Measurements from ENCODE around the gene RHOBTB3.

Gene RHOBTB3

DNA sequence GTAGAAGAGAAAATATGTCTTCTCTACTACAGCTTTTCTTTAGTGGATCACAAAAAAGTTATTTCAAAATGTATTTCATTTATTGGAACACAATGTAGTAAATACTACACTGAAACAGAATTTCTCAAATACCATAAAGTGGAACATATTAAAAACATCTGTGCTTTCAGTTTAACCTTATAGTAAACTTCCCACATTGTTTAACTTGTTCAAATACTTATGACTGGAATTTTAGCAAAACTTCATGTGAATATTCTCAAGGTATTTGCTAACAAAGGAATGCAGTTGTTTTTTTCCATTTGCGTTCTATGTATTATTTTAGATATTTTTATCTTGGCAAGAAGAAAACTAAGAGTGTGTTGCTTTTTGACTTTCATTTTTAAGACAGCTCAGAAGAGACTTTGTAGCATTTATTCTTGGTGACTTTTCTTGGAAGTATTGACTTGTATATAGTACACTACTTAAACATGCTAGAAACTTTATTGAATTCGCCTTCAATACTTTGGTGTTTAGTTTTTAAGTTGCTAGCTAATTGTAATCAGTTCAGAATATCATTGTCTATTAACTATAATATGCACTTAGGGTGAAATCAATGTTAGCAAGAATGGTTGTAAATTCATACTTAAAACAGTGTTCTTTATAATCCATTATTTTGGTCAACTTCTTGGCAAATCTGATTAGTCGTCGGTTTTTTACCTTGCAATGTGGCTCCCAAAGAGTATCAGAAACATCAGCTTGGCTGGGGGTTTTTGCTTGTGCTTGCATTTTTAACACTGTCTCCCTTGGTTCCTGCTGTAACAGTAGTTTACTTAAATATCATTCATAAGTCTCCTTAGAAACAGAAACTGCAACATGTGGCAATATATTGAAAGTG is 5.0 kb upstream of the RHOBTB3 start:
- H3K4me3 ChIP-seq (ENCODE audit: low read depth, low read length), result no peak overlapping the region
- no peaks in the 10 kb centered on the region for H3K9me3 ChIP-seq (ENCODE audit: control insufficient read depth, insufficient read depth, low read length)
- H3K4me1 ChIP-seq (ENCODE audit: control insufficient read depth, insufficient read depth, low read length), result peaks cover 22% of the 10 kb centered on the region
- no peak overlapping the region for H3K9ac ChIP-seq (ENCODE audit: low read depth, low read length)
- no peaks in the 10 kb centered on the region for H3K36me3 ChIP-seq (ENCODE audit: control insufficient read depth, insufficient read depth, low read length)
- H3K27me3 ChIP-seq (ENCODE audit: control insufficient read depth, insufficient read depth, low read length), result peaks cover 32% of the 10 kb centered on the region
- H3K27ac ChIP-seq (ENCODE audit: low read depth, low read length), result no peak overlapping the region

DNA sequence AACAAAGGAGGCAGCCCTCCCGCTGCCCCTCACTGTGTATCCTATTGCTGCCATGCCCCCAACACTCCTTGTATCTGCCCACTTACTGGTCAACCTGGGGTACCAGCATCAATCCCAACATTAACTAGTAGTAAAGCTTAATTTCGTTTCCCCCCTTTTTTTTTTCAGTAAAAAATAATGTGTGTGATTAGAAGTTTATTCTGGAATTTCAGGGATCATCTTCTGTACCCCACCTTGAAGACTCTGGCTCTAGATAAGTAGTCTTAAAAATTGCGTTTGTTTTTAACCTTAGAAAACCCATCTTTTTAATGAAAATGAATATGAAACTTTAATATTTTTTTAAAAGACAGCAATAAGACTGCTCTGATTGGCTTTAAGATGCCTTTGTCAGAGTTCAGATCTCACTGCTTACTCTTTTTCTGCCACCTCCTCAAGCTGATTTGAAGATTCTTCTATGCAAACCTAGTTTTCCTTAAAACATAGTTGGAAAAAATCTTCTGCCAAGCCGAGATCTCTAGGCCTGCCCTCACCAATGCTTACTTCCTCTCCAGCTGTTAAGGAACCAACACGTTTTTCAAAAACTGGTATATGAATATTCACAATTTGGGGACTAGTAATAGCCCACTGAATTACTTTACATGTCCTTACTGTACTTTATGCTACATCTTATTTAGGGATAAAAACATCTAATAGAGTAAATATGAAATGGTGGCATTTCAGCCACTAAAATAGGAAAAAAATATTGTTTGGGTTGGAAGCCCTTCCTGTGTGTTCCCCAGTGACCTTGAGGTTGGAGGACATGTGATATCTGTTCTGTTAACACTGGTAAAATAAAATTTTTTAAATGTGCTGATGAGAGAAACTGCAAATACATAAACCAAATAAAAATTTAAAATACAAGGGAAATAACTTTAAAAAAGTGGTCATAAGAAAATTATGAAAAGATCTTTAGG is 4.0 kb upstream of the RHOBTB3 start:
- Histone ChIP-seq H3K4me3 (ENCODE audit: low read depth, low read length) (no peak overlapping the region), H3K9me3 (ENCODE audit: control insufficient read depth, insufficient read depth, low read length) (no peaks in the 10 kb centered on the region), H3K27ac (ENCODE audit: low read depth, low read length) (no peak overlapping the region), H3K27me3 (ENCODE audit: control insufficient read depth, insufficient read depth, low read length) (peaks cover 39% of the 10 kb centered on the region), H3K9ac (ENCODE audit: low read depth, low read length) (no peak overlapping the region), H3K4me1 (ENCODE audit: control insufficient read depth, insufficient read depth, low read length) (peaks cover 23% of the 10 kb centered on the region), H3K36me3 (ENCODE audit: control insufficient read depth, insufficient read depth, low read length) (no peaks in the 10 kb centered on the region)

GRCh38 chr5:95727764-95728191 is 3.4 kb upstream of the RHOBTB3 start:
- H3K4me1 ChIP-seq (ENCODE audit: control insufficient read depth, insufficient read depth, low read length), result peaks cover 25% of the 10 kb centered on the region
- no peak overlapping the region for H3K4me3 ChIP-seq (ENCODE audit: low read depth, low read length)
- no peak overlapping the region for H3K27ac ChIP-seq (ENCODE audit: low read depth, low read length)

GRCh38 chr5:95728494-95729114 is 2.5 kb upstream of the RHOBTB3 start:
- Histone ChIP-seq H3K36me3 (ENCODE audit: control insufficient read depth, insufficient read depth, low read length) (no peaks in the 10 kb centered on the region), H3K27ac (ENCODE audit: low read depth, low read length) (no peak overlapping the region)

More at GRCh38 chr5:95727764-95728191, 3.4 kb upstream of the RHOBTB3 start:
- Histone ChIP-seq H3K27me3 (ENCODE audit: control insufficient read depth, insufficient read depth, low read length) (peaks cover 46% of the 10 kb centered on the region), H3K36me3 (ENCODE audit: control insufficient read depth, insufficient read depth, low read length) (no peaks in the 10 kb centered on the region), H3K9ac (ENCODE audit: low read depth, low read length) (no peak overlapping the region), H3K9me3 (ENCODE audit: control insufficient read depth, insufficient read depth, low read length) (no peaks in the 10 kb centered on the region)

DNA sequence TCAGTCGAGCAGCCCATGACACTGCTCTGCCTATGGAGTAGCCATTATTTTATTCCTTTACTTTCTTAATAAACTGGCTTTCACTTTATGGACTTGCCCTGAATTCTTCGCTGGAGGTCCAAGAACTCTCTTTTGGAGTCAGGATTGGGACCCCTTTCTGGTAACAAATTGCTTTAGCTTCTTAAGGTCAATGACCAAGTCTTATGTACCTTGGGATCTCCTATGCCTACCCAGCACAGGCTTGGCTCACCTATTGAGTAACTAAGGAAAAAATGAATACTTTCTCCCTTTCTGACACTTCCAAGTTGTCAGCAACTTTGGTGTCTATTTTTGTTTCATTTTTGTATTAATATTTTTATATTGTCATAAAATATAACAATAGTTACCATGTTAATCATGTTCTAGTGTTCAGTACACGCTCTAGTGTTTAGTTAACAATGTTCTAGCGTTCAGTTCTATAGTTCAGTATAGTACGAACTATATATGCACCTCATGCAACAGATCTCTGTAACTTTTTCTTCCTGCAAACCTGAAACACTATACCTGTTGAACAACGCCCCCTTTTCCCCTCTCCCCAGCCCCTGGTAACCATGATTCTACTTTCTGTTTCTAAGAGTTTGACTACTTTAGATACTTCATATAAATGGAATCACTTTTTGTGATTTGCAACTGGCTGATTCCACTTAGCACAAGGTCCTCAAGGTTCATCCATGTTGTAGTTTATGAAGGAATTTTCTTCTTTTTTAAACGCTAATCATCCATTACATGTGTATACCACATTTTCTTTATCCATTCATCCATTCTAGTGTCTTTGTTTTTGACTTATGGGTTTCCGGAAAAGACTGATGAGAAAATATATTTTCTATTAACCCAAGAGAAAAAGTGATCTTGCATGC is 1.8 kb upstream of the RHOBTB3 start:
- Histone ChIP-seq H3K9ac (ENCODE audit: low read depth, low read length) (no peak overlapping the region), H3K27me3 (ENCODE audit: control insufficient read depth, insufficient read depth, low read length) (peaks cover 61% of the 10 kb centered on the region), H3K9me3 (ENCODE audit: control insufficient read depth, insufficient read depth, low read length) (no peaks in the 10 kb centered on the region), H3K27ac (ENCODE audit: low read depth, low read length) (no peak overlapping the region), H3K4me1 (ENCODE audit: control insufficient read depth, insufficient read depth, low read length) (peaks cover 25% of the 10 kb centered on the region), H3K4me3 (ENCODE audit: low read depth, low read length) (no peak overlapping the region), H3K36me3 (ENCODE audit: control insufficient read depth, insufficient read depth, low read length) (no peaks in the 10 kb centered on the region)

More at GRCh38 chr5:95728494-95729114, 2.5 kb upstream of the RHOBTB3 start:
- Histone ChIP-seq H3K4me3 (ENCODE audit: low read depth, low read length) (no peak overlapping the region), H3K9me3 (ENCODE audit: control insufficient read depth, insufficient read depth, low read length) (no peaks in the 10 kb centered on the region), H3K27me3 (ENCODE audit: control insufficient read depth, insufficient read depth, low read length) (peaks cover 54% of the 10 kb centered on the region), H3K4me1 (ENCODE audit: control insufficient read depth, insufficient read depth, low read length) (peaks cover 25% of the 10 kb centered on the region), H3K9ac (ENCODE audit: low read depth, low read length) (no peak overlapping the region)

DNA sequence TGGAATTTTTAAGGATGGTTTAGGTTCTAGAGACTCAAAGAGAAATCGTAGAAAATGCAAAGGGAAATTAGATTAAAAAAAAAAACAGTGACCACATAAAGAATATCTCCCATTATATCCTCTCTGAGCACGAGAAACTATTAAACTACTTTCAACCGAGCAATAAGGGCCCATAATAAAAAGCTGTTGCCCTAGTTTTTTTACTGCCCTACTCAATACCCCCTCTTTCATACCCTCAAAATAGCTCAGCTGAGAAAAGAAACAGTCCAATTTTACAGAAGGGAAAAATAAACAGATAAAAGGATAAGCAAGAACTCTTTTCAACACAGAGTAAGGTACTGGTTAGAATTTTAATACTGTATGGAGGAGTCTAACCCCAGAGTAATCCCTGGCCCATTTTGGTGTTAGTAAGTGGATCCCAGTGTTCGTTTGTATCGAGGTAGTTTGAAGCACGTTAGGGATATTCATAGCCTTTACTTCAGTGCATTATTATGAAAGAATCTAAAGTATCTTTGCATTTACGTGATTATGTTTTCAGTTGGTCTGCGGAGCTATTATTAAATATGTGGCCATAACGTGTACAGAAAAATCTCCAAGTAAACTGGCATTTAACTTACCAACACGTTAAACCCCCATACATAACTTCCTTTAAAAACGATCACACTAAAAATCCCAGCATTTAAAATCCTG is 980 bp upstream of the RHOBTB3 start:
- H3K27me3 ChIP-seq (ENCODE audit: control insufficient read depth, insufficient read depth, low read length), result peaks cover 68% of the 10 kb centered on the region
- peak overlapping the region; percentile 53; the same call in 1 of the 2 replicates for H3K9ac ChIP-seq (ENCODE audit: low read depth, low read length)
- H3K4me1 ChIP-seq (ENCODE audit: control insufficient read depth, insufficient read depth, low read length), result peaks cover 22% of the 10 kb centered on the region
- no peak overlapping the region for H3K27ac ChIP-seq (ENCODE audit: low read depth, low read length)
- H3K4me3 ChIP-seq (ENCODE audit: low read depth, low read length), result peak overlapping the region; percentile 83
- no peaks in the 10 kb centered on the region for H3K9me3 ChIP-seq (ENCODE audit: control insufficient read depth, insufficient read depth, low read length)
- no peaks in the 10 kb centered on the region for H3K36me3 ChIP-seq (ENCODE audit: control insufficient read depth, insufficient read depth, low read length)

GRCh38 chr5:95731571-95732554 is 727 bp downstream of the RHOBTB3 start:
- peak overlapping the region; percentile 53 for H3K9ac ChIP-seq (ENCODE audit: low read depth, low read length)
- no peaks in the 10 kb centered on the region for H3K36me3 ChIP-seq (ENCODE audit: control insufficient read depth, insufficient read depth, low read length)
- no peaks in the 10 kb centered on the region for H3K9me3 ChIP-seq (ENCODE audit: control insufficient read depth, insufficient read depth, low read length)
- H3K27me3 ChIP-seq (ENCODE audit: control insufficient read depth, insufficient read depth, low read length), result peaks cover 73% of the 10 kb centered on the region
- peak overlapping the region; percentile 64 for H3K27ac ChIP-seq (ENCODE audit: low read depth, low read length)
- H3K4me3 ChIP-seq (ENCODE audit: low read depth, low read length), result peak overlapping the region; percentile 83
- H3K4me1 ChIP-seq (ENCODE audit: control insufficient read depth, insufficient read depth, low read length), result peaks cover 17% of the 10 kb centered on the region

DNA sequence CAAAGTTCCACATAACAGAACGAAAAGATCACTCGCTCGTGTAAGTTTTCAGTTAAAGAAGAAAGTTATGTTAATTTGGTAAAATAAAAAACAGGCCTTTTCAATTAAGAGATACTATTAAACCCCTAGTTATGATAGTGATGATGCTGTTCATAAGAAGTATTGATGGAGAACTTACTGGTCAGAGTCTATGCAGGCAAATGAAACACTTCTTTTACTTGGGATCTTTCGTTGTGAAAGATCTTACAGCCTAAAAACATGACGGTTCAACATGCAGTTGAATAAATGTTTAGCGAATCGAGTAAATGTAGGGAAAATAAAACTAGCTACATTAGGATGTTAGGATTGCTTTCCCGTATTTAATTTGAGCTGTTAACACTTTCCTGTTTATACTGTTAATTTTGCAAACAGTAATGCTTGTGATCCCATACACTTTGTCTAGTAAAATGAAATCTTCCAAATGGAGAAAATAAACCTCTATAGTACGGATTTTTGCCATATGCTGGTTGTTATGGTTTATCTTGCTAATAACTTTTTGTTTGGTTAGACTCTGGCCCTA is 2.0 kb downstream of the RHOBTB3 start:
- Histone ChIP-seq H3K9me3 (ENCODE audit: control insufficient read depth, insufficient read depth, low read length) (no peaks in the 10 kb centered on the region), H3K4me3 (ENCODE audit: low read depth, low read length) (no peak overlapping the region), H3K27ac (ENCODE audit: low read depth, low read length) (no peak overlapping the region), H3K4me1 (ENCODE audit: control insufficient read depth, insufficient read depth, low read length) (peaks cover 17% of the 10 kb centered on the region), H3K36me3 (ENCODE audit: control insufficient read depth, insufficient read depth, low read length) (no peaks in the 10 kb centered on the region), H3K9ac (ENCODE audit: low read depth, low read length) (no peak overlapping the region), H3K27me3 (ENCODE audit: control insufficient read depth, insufficient read depth, low read length) (peaks cover 66% of the 10 kb centered on the region)

GRCh38 chr5:95734187-95734586 is 3.1 kb downstream of the RHOBTB3 start:
- H3K36me3 ChIP-seq (ENCODE audit: control insufficient read depth, insufficient read depth, low read length), result no peaks in the 10 kb centered on the region
- no peak overlapping the region for H3K9ac ChIP-seq (ENCODE audit: low read depth, low read length)
- no peak overlapping the region for H3K27ac ChIP-seq (ENCODE audit: low read depth, low read length)
- H3K9me3 ChIP-seq (ENCODE audit: control insufficient read depth, insufficient read depth, low read length), result no peaks in the 10 kb centered on the region
- no peak overlapping the region for H3K4me3 ChIP-seq (ENCODE audit: low read depth, low read length)
- H3K4me1 ChIP-seq (ENCODE audit: control insufficient read depth, insufficient read depth, low read length), result peaks cover 13% of the 10 kb centered on the region
- H3K27me3 ChIP-seq (ENCODE audit: control insufficient read depth, insufficient read depth, low read length), result peaks cover 56% of the 10 kb centered on the region
